ENCODE measurements around the gene IFIT2.
"Not testable (repeated sequence)": the region's sequence is repeated elsewhere in the genome, so short reads cannot be mapped to it uniquely, and the experiment has no call there.

Gene IFIT2

DNA sequence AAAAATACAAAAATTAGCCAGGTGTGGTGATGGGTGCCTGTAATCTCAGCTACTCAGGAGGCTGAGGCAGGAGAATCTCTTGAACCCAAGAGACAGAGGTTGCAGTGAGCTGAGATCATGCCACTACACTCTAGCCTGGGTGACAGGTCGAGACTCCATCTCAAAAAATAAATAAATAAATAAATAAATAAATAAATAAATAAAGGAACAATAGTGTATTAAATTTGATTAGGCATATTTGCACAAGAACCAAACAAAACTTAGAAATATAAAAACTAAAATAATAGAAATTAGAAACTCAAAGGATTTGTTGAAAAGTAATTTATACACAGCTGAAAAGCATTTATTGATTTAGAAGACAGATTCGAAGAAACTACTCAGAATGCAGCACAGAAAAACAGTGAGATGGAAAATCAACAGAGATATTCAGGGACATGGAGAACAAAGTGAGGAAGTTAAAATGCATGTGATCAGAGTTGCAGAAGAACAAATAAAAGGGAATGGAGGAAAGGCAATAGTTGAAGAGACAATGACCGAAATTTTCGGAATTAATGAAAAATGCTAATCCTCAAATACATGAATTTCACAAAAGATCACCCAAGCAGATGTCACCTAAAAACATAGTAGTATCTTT lies 43.6 kb downstream of the IFIT2 start:
- TF ChIP-seq, protein P1, sequence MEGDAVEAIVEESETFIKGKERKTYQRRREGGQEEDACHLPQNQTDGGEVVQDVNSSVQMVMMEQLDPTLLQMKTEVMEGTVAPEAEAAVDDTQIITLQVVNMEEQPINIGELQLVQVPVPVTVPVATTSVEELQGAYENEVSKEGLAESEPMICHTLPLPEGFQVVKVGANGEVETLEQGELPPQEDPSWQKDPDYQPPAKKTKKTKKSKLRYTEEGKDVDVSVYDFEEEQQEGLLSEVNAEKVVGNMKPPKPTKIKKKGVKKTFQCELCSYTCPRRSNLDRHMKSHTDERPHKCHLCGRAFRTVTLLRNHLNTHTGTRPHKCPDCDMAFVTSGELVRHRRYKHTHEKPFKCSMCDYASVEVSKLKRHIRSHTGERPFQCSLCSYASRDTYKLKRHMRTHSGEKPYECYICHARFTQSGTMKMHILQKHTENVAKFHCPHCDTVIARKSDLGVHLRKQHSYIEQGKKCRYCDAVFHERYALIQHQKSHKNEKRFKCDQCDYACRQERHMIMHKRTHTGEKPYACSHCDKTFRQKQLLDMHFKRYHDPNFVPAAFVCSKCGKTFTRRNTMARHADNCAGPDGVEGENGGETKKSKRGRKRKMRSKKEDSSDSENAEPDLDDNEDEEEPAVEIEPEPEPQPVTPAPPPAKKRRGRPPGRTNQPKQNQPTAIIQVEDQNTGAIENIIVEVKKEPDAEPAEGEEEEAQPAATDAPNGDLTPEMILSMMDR (IDR thresholded peaks at IDR 0.05; ENCODE audit: low read depth, low read length): no peak
- no peak overlapping the region for H3K4me3 ChIP-seq (ENCODE audit: low read depth, low read length)

DNA sequence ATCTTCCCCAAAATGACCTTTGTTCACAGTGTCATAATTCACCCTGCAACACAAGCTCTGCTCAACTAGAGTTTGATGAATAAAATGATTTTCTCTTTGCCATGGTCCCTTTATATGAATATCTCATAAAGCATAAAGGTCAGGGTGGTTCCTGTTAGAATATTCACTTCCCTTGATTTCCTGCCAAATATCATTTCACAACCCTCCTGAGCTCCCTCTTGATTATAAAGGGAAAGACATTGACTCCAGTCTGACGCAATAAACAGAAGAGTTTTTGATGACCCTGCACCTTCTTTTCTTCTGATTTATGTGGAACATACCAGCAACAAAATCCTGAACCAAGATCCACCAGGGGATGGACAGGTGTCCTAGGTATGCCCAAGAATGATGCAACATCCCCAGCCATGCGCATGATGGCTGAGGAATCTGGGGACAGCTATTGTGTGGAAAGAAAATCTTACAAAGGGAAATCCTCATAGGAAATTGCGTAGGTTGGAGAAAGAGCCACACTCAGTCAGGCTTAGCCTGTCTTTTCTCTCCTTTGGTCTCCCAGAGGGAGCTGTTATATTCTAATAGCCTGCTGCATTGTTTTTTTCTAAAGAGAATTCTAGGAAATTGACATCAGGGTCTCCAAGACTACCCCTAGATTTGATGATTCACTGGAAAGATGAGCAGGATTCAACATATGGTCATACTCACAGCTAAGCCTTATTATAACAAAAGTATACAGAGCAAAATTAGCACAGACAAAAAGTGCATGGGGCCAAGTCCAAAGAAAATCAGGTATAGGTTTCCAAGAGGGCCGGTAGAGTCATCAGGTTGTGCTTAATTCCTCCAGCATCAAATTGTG lies 44.8 kb downstream of the IFIT2 start:
- TF ChIP-seq, protein P1 (IDR thresholded peaks at IDR 0.05; ENCODE audit: low read depth, low read length): no peak
- no peak overlapping the region for H3K4me3 ChIP-seq (ENCODE audit: low read depth, low read length)

DNA sequence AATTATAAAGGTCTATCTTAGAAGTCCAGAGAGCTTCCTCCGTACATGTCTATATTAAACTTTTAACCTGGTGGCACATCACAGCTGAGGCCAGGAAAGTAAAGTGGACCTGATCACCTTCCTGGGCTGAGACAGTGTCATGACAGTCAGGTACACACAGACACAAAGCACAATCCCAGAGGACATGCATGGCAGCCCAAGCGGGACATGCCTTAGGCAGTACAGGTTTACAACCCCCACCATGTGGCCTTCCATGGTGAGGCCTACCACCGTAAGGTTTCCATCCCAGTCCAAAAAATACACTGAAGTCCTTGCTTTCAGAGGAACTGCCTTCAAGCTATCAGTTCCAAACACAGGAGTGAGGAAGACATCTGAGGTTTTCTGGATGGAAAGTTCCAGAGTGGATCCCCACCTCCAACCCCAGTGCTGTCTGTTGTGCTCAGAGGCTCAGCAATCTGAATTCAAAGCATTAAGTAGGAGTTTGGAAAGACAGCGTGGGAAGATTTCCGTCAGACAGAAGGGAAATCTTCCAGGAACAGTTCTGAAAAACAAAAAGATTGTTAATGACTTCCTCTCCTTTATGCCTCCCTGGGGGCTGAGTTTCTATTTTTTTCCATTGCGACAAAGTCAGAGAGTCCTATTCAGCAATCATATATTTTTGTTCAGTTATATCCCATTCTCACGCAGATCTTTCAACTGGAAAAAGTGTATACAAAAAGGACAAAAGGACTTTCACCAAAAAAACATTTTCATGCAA lies 46.0 kb downstream of the IFIT2 start:
- H3K4me3 ChIP-seq (ENCODE audit: low read depth, low read length): no peak overlapping the region
- TF ChIP-seq, protein P1 (IDR thresholded peaks at IDR 0.05; ENCODE audit: low read depth, low read length): no peak

DNA sequence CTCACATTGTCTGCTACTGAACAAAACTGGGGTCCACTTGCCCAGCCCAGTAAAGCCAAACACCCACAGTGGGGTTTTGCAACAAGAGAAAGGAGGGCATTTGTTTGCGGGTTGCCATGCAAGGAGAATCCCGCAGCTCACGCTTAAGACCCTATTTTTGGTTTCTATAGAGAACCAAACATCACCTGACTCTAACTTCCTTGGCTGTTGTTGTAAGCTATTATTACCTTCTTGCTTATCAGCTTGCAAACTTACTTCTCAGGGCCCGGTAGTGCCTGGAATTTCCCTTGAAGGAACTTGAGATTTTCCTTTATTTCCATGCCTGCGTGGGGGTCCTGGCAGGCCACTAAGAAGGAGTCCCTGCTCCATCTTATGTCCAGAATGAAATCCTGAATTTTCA lies 46.6 kb downstream of the IFIT2 start:
- TF ChIP-seq, protein P1 (IDR thresholded peaks at IDR 0.05; ENCODE audit: low read depth, low read length): no peak
- no peak overlapping the region for H3K4me3 ChIP-seq (ENCODE audit: low read depth, low read length)

DNA sequence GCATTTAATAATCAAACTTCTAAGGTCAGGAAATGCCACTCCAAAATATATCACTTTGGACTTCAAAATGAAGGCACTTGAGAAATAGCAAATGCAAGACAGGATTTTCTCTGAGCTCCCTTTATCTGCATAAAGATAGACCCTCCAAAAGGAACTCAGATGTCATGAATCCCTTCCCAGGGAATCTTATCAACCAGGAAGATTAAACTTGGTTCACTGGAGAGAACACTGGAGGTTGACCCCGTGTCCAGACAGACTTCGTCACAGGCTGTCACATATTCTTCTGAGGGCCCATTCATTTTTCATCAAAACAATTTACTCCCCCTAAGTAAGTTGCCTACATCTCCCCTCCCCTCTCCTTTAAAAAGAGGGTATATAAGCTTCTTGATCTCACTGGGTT lies 47.1 kb downstream of the IFIT2 start:
- H3K4me3 ChIP-seq (ENCODE audit: low read depth, low read length): no peak overlapping the region
- TF ChIP-seq, protein P1 (IDR thresholded peaks at IDR 0.05; ENCODE audit: low read depth, low read length): no peak

DNA sequence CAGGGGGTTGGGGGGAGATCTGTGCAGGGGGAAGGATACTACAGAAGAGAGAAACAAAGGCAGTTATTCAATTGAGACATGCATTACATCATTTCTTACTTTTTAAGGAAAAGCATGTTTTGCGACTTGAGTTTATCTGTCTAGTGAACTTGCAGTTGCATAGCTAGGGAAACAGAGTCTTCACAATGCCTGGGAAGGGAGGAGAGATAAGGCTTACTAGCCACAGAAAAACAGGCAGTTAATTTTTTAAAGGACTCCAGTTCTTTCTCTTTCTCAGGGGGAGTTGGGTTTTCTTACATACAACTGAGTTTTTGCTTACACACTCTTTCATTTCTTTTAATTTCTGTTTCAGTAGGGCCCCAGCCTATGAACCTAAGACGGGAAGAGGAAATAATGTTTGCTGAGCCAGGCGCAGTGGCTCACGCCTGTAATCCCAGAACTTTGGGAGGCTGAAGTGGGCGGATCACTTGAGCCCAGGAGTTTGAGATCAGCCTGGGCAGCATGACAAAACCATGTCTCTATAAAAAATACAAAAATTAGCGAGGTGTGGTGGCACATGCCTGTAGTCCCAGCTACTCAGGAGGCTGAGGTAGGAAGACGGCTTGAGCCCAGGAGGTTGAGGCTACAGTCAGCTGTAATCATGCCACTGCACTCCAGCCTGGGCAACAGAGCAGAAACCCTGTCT lies 48.9 kb downstream of the IFIT2 start:
- H3K4me3 ChIP-seq (ENCODE audit: low read depth, low read length): not testable (repeated sequence)

DNA sequence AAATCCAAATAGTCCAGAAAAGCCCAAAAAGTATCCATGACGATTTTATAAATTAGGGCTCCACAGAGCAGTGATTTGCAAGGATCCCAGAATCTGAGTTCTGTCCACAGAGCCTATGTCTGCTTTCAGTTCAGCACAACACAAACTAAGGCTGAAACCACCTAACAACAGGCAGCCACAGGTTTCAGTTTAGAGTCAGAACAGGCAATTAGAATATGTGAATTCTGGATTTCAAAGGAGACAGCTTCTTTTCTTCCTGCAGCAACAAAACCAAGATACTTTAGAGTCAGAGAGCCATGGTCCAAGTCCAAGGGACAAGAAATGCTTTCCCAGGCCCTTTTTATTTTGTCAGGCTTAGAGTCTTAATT lies 49.5 kb downstream of the IFIT2 start:
- TF ChIP-seq, protein P1 (IDR thresholded peaks at IDR 0.05; ENCODE audit: low read depth, low read length): no peak
- H3K4me3 ChIP-seq (ENCODE audit: low read depth, low read length): no peak overlapping the region

Data from WI38 (cell line).